GM12878 (cell line): ENCODE results near the gene SLIT1. TPM values are rescaled to one million over a fixed set of nuclear protein-coding genes. Genes with fewer than 3 reads are reported as not detected.

Source experiments
- ATAC-seq: fragments of 200-7000 bp; cut with Tn5 transposase; 3 replicates; pipeline ENCODE4 v1.9.1; 2020; ENCODE audit warnings: mild to moderate bottlenecking, moderate library complexity
- BruUV-seq: library from RNA; stranded (reverse); fragments of 400-500 nt; replicated peaks from 2 replicates; lab custom pipeline; 2021; lab: Mats Ljungman, UMichigan
- CTCF ChIA-PET: fragments of 300-600 bp; sonication (Branson Sonifier 250); formaldehyde crosslinking; extraction: SDS; loops from one replicate; lab custom pipeline; 2021; ENCODE audit warnings: inconsistent platforms; lab: Yijun Ruan, JAX
- POLR2A ChIA-PET: fragments of 350-600 bp; formaldehyde crosslinking; extraction: SDS; loops from one replicate; lab custom pipeline; 2021; ENCODE audit warnings: inconsistent platforms; lab: Charles Lee
- RAD21 ChIA-PET: fragments of 300-600 bp; sonication (Branson Sonifier 250); formaldehyde crosslinking; loops from one replicate; lab custom pipeline; 2023; ENCODE audit warnings: antibody characterized with exemption; ENCODE audit not compliant: unreplicated experiment; lab: Charles Lee
- SMC1A ChIA-PET: fragments of 300-600 bp; sonication (Branson Sonifier 250); formaldehyde crosslinking; loops from one replicate; lab custom pipeline; 2023; ENCODE audit not compliant: unreplicated experiment, uncharacterized antibody; lab: Charles Lee
- DNase-seq: peaks from one replicate; pipeline ENCODE4 v3.0.0-alpha.2; 2011; ENCODE audit warnings: low read depth, low spot score
- FAIRE-seq: peaks from 3 replicates; lab custom pipeline; 2011; peaks lifted over from hg19 to GRCh38; lab: Jason Lieb, UNC
- H2AFZ ChIP-seq: 2 replicates; pipeline ENCODE4 v1.6.0; 2011; ENCODE audit warnings: low read depth, low read length, control low read depth; ENCODE audit not compliant: control insufficient read depth
- H3K27ac ChIP-seq: 2 replicates; pipeline ENCODE4 v1.5.1; 2011; ENCODE audit warnings: control low read depth; ENCODE audit not compliant: control insufficient read depth, insufficient read depth
- H3K27me3 ChIP-seq, 2 experiments: replicated peaks in 1 of 2; 2 replicates each; pipeline versions ENCODE4 v1.6.0 to v1.6.1; 2011; ENCODE audit warnings: low read length in 1 of 2; ENCODE audit not compliant: control insufficient read depth in 2 of 2, insufficient read depth in 2 of 2
- H3K36me3 ChIP-seq, 2 experiments: 2 replicates each; pipeline ENCODE4 v1.5.1; 2011; ENCODE audit warnings: low read length in 1 of 2; ENCODE audit not compliant: control insufficient read depth in 2 of 2, insufficient read depth in 2 of 2
- H3K4me1 ChIP-seq: 2 replicates; pipeline ENCODE4 v1.6.1; 2011; ENCODE audit warnings: mild to moderate bottlenecking, low read length, moderate library complexity, mixed read lengths; ENCODE audit not compliant: control insufficient read depth, insufficient read depth
- H3K4me2 ChIP-seq: 2 replicates; pipeline ENCODE4 v1.6.0; 2011; ENCODE audit warnings: control low read depth; ENCODE audit not compliant: control insufficient read depth, insufficient read depth
- H3K4me3 ChIP-seq: fragments of 200-600 bp; sonication (generic); 2 replicates; pipeline ENCODE4 v1.5.1; 2016
- H3K79me2 ChIP-seq: 2 replicates; pipeline ENCODE4 v1.6.0; 2011; ENCODE audit warnings: low read length; ENCODE audit not compliant: control insufficient read depth, insufficient read depth
- H3K9ac ChIP-seq: 2 replicates; pipeline ENCODE4 v1.8.0; 2011; ENCODE audit warnings: low read length, control low read depth, mixed read lengths; ENCODE audit not compliant: control insufficient read depth, insufficient read depth
- H3K9me3 ChIP-seq: replicated peaks from 3 replicates; pipeline ENCODE4 v1.5.1; 2011; ENCODE audit warnings: mild to moderate bottlenecking, low read length; ENCODE audit not compliant: control insufficient read depth, insufficient read depth
- H4K20me1 ChIP-seq: 2 replicates; pipeline ENCODE4 v1.6.0; 2011; ENCODE audit not compliant: control insufficient read depth, insufficient read depth
- CBX5 ChIP-seq: sonication (generic); IDR thresholded peaks from 2 replicates; pipeline ENCODE4 v1.6.1; 2016; ENCODE audit warnings: low read depth, moderate library complexity, mild to moderate bottlenecking, inconsistent platforms
- ESRRA ChIP-seq: IDR thresholded peaks from 2 replicates; pipeline ENCODE4 v1.6.1; 2012; ENCODE audit warnings: mild to moderate bottlenecking, low read length, improper control_type of control experiment
- GABPA ChIP-seq: IDR thresholded peaks from 2 replicates; pipeline ENCODE4 v1.6.1; 2014; ENCODE audit warnings: antibody characterized with exemption, low read depth, mild to moderate bottlenecking, inconsistent platforms
- IKZF2 ChIP-seq, 2 experiments: fragments of 450-650 bp; IDR thresholded peaks; 2 replicates each; pipeline ENCODE4 v1.6.1; 2017; ENCODE audit warnings: mild to moderate bottlenecking in 2 of 2, moderate library complexity in 2 of 2
- IRF4 ChIP-seq: IDR thresholded peaks from 2 replicates; pipeline ENCODE4 v1.6.1; 2011; ENCODE audit warnings: low read depth, low read length
- MEF2B ChIP-seq: fragments of 450-650 bp; IDR thresholded peaks from 2 replicates; pipeline ENCODE4 v1.6.1; 2018; ENCODE audit warnings: mild to moderate bottlenecking, moderate library complexity; ENCODE audit not compliant: partially characterized antibody, poor library complexity, severe bottlenecking
- PAX5 ChIP-seq: IDR thresholded peaks from 2 replicates; pipeline ENCODE4 v1.6.1; 2011; ENCODE audit warnings: low read depth, low read length, borderline replicate concordance
- PML ChIP-seq: IDR thresholded peaks from 2 replicates; pipeline ENCODE4 v1.6.1; 2012; ENCODE audit warnings: low read length, inconsistent platforms
- RAD21 ChIP-seq: IDR thresholded peaks from 2 replicates; pipeline ENCODE4 v1.6.1; 2011; ENCODE audit warnings: mild to moderate bottlenecking, low read depth, low read length, moderate library complexity; ENCODE audit not compliant: insufficient read depth
- SMC3 ChIP-seq: IDR thresholded peaks from 2 replicates; pipeline ENCODE4 v1.6.1; 2011; ENCODE audit warnings: low read length, improper control_type of control experiment, borderline replicate concordance
- WGBS: methylation state at CpG from one replicate; pipeline ENCODE4 v1.1.6; 2016; ENCODE audit warnings: low lambda C conversion rate; ENCODE audit not compliant: insufficient replicate concordance, insufficient coverage; ENCODE audit errors: missing lambda C conversion rate; 5-methylcytosine and 5-hydroxymethylcytosine counted together
- in situ Hi-C: fragments of 300-500 bp; cut with MboI; formaldehyde crosslinking; loops from 9 replicates; pipeline ENCODE4 v1.14.3; 2018; ENCODE audit warnings: mixed read lengths
- intact Hi-C: fragments of 100-400 bp; cut with micrococcal nuclease; formaldehyde crosslinking; loops from one replicate; pipeline ENCODE4 v1.14.2; 2022; ENCODE audit not compliant: unreplicated experiment
- polyA plus RNA-seq, 11 experiments: library from polyadenylated mRNA; depleted of rRNA in 4 of 11; unstranded in 6 of 11; stranded (reverse) in 5 of 11; fragments of >200 nt; fragmentation: Nextera tagmentation in 4 of 11; fragmentation: Illumina TruSeq in 1 of 11; extraction: Ambion mirVana in 4 of 11; extraction: Trizol in 1 of 11; gene quantifications; 1 replicate in 1 of 11; 2 replicates in 10 of 11; pipeline versions ENCODE4 v1.2.1 to v1.2.3, GENCODE V29; 2011 to 2016; ENCODE audit warnings: inconsistent platforms in 2 of 11, missing spikeins in 2 of 11, low read depth in 1 of 11
- total RNA-seq, 4 experiments: library from RNA; depleted of rRNA in 3 of 4; stranded (reverse); fragments of >200 nt in 3 of 4; fragmentation: Illumina TruSeq in 1 of 4; extraction: Trizol in 1 of 4; gene quantifications; 2 replicates each; pipeline versions ENCODE4 v1.2.1 to v1.2.3, GENCODE V29; 2013 to 2021
- TF ChIP-seq, protein P1 (sequence below), 3 experiments: IDR thresholded peaks in 2 of 3; conservative IDR thresholded peaks in 1 of 3; 2 replicates each; pipeline ENCODE4 v1.5.1; 2011; ENCODE audit warnings: low read depth in 3 of 3, low read length in 3 of 3, mild to moderate bottlenecking in 3 of 3, control low read depth in 2 of 3, moderate library complexity in 2 of 3, inconsistent platforms in 1 of 3, mixed read lengths in 1 of 3; ENCODE audit not compliant: control insufficient read depth in 2 of 3, insufficient read depth in 1 of 3; ENCODE audit errors: extremely low read depth in 1 of 3

Gene SLIT1
- total and polyA plus RNA-seq, 10 of the 15 experiments (the other 5 are each of a cell fraction or from before 2014, with no cell fraction given) = 0.04 to 0.19 (median 0.06) TPM; not detected in 4

DNA sequence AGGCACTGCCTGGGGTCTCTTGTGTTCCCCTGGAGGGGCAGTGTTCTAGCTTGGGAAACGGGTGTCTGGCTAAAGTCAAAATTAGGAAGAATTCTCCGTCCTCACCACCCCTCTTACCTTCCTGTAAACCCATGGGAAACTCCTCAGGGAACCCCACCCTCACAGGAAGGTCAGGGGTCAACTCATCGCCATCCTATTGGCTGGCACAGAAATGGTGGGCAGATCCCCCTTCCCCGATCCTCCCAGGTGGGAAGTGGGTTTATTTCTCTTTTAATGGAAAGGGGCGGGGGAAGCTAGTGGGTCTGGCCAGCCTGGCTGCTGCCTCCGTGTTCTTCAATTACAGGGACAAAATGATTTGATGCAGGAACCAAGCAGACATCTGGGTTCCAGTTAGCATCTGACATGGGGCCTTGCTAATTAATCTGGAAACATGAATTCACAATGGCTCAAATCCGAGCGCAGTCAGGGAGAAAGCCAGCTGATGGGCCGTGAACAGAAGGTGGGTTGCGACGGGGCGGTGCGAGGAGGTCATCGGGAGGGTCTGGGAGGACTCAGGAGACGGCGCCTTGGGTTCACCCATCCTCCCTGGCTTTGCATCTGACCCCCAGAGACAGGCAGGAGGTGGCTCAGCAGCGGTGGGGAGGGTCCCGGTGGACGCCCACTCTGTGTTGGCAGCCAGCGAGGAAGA lies 66.6 kb downstream of the SLIT1 start:
- Histone ChIP-seq H3K4me1 (no peaks in the 10 kb centered on the region), H3K9ac (no peak overlapping the region), H3K9me3 (no peaks in the 10 kb centered on the region), H2AFZ (no peak overlapping the region), H3K79me2 (no peaks in the 10 kb centered on the region), H3K4me3 (no peak overlapping the region), H3K4me2 (no peak overlapping the region), H3K36me3 (no peaks in the 10 kb centered on the region), H3K27ac (no peak overlapping the region), H3K27me3 (peaks cover 0 to 2% of the 10 kb centered on the region in 2 experiments; a peak in 2 of 4 replicates), H4K20me1 (no peaks in the 10 kb centered on the region)
- intact Hi-C loops (loop anchor here (5.0 kb wide), 1 partner anchor 47 kb away; no protein-coding TSS in a partner anchor), in situ Hi-C loops (no loop called here)
- ATAC-seq = no peak
- SMC1A ChIA-PET = interaction anchor here (0.7 to 4.0 kb wide), 2 partner anchors 47 to 49 kb away, joined by 3 to 31 read pairs; no protein-coding TSS in a partner anchor
- no peak for TF ChIP-seq PAX5
- TF ChIP-seq CBX5 = no peak
- no peak for TF ChIP-seq GABPA
- CTCF ChIA-PET = interaction anchor here (1.0 to 8.7 kb wide), 6 partner anchors 23 to 91 kb away, joined by 3 to 103 read pairs (median 18); no protein-coding TSS in a partner anchor
- 66% methylated on average over 17 of the region's 20 CpGs for WGBS
- no peak for FAIRE-seq
- POLR2A ChIA-PET = no interaction called here
- no peak for DNase-seq
- BruUV-seq = no TSS peak
- RAD21 ChIA-PET = interaction anchor here (1.6 to 4.3 kb wide), 3 partner anchors 46 to 91 kb away, joined by 6 to 35 read pairs (median 8); no protein-coding TSS in a partner anchor

DNA sequence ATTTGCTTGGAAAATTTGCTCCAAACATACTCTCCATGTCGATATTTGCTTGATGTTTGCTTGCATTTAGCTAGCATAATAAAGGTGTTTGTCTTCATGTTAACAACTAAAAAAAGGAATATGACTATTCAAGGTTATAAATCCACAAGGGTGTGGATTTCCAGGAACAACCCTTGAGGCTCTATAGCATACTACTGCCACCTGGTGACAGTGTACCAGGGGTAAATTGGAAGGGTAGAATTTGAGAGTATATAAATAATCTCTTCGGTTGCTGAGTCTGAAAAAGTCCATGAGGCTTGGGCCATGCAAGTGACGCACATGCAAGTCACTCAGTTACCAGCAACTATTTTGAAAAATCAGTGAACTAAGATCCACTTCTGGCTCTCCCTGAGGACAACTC lies 68.4 kb downstream of the SLIT1 start:
- Histone ChIP-seq H3K27ac (no peak overlapping the region), H3K4me1 (no peaks in the 10 kb centered on the region), H3K4me2 (no peak overlapping the region), H3K9me3 (no peaks in the 10 kb centered on the region), H3K9ac (no peak overlapping the region), H2AFZ (no peak overlapping the region), H4K20me1 (no peaks in the 10 kb centered on the region), H3K27me3 (no peaks in the 10 kb centered on the region; a peak in 2 of 4 replicates), H3K79me2 (no peaks in the 10 kb centered on the region), H3K36me3 (no peaks in the 10 kb centered on the region), H3K4me3 (no peak overlapping the region)
- RAD21 ChIA-PET = interaction anchor here (0.6 to 4.3 kb wide), 5 partner anchors 10 to 92 kb away, joined by 3 to 35 read pairs (median 4); no protein-coding TSS in a partner anchor
- 0% methylated on average over 3 of the region's 3 CpGs for WGBS
- peak; percentile 65 for ATAC-seq
- CTCF ChIA-PET = interaction anchor here (0.7 to 8.7 kb wide), 24 partner anchors 10 to 291 kb away, joined by 3 to 103 read pairs (median 4); no protein-coding TSS in a partner anchor
- BruUV-seq = no TSS peak
- intact Hi-C loops = loop anchor here (5.0 kb wide), 1 partner anchor 45 kb away; no protein-coding TSS in a partner anchor
- POLR2A ChIA-PET = no interaction called here
- in situ Hi-C loops = no loop called here
- TF ChIP-seq SMC3 (peak; percentile 50; the same call in 1 of the 2 replicates), MEF2B (no peak), ESRRA (no peak), RAD21 (peak; percentile 47), PML (no peak), IRF4 (no peak), IKZF2 (IDR thresholded peaks at IDR 0.05) (no peak)
- TF ChIP-seq, protein P1, sequence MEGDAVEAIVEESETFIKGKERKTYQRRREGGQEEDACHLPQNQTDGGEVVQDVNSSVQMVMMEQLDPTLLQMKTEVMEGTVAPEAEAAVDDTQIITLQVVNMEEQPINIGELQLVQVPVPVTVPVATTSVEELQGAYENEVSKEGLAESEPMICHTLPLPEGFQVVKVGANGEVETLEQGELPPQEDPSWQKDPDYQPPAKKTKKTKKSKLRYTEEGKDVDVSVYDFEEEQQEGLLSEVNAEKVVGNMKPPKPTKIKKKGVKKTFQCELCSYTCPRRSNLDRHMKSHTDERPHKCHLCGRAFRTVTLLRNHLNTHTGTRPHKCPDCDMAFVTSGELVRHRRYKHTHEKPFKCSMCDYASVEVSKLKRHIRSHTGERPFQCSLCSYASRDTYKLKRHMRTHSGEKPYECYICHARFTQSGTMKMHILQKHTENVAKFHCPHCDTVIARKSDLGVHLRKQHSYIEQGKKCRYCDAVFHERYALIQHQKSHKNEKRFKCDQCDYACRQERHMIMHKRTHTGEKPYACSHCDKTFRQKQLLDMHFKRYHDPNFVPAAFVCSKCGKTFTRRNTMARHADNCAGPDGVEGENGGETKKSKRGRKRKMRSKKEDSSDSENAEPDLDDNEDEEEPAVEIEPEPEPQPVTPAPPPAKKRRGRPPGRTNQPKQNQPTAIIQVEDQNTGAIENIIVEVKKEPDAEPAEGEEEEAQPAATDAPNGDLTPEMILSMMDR (IDR thresholded peaks at IDR 0.05 in 2 of 3, conservative IDR thresholded peaks at IDR 0.05 in 1 of 3; ENCODE audit: control insufficient read depth in 2 of 3, extremely low read depth in 1 of 3, insufficient read depth in 1 of 3, low read depth in 3 of 3, low read length in 3 of 3) = peak in 2 of 3 experiments; percentile 25 to 56; a peak in 3 of 6 replicates
- no peak for DNase-seq
- SMC1A ChIA-PET = interaction anchor here (1.0 to 4.0 kb wide), 11 partner anchors 8 to 91 kb away, joined by 3 to 31 read pairs (median 4); no protein-coding TSS in a partner anchor
- FAIRE-seq = no peak
